HepG2 (cell line): ENCODE results near the gene DDX54. TPM values are rescaled to one million over a fixed set of nuclear protein-coding genes. Genes with fewer than 3 reads are reported as not detected.

Source experiments
- ATAC-seq: fragments of 200-7000 bp; cut with Tn5 transposase; 3 replicates; pipeline ENCODE4 v1.9.1; 2020; ENCODE audit warnings: mild to moderate bottlenecking, moderate library complexity
- BruUV-seq: library from RNA; stranded (reverse); fragments of 400-500 nt; replicated peaks from 2 replicates; lab custom pipeline; 2021; lab: Mats Ljungman, UMichigan
- CTCF ChIA-PET: fragments of 300-600 bp; formaldehyde crosslinking; extraction: SDS; loops from one replicate; lab custom pipeline; 2021; ENCODE audit warnings: low total read pairs, inconsistent platforms, low intra/inter-chr PET ratio; lab: Yijun Ruan, JAX
- POLR2A ChIA-PET: fragments of 350-600 bp; sonication (Branson Sonifier 250); formaldehyde crosslinking; loops from one replicate; lab custom pipeline; 2020; ENCODE audit warnings: antibody characterized with exemption, inconsistent platforms; lab: Yijun Ruan, JAX
- DNase-seq: peaks from one replicate; pipeline ENCODE4 v3.0.0-alpha.2; 2015; ENCODE audit warnings: low spot score
- FAIRE-seq: peaks from 3 replicates; lab custom pipeline; 2011; peaks lifted over from hg19 to GRCh38; lab: Jason Lieb, UNC
- H2AFZ ChIP-seq: one replicate; pipeline ENCODE4 v1.6.1; 2011; ENCODE audit warnings: low read length, inconsistent platforms
- H3K27ac ChIP-seq: fragments of 300-600 bp; 3 replicates; pipeline ENCODE4 v1.8.0; 2011; ENCODE audit warnings: mixed run types, mild to moderate bottlenecking, mixed read lengths, low read length, inconsistent platforms; ENCODE audit not compliant: insufficient read depth; ENCODE audit errors: extremely low read length
- H3K27me3 ChIP-seq, 2 experiments: fragments of 200-600 bp in 1 of 2; 2 replicates in 1 of 2; 3 replicates in 1 of 2; pipeline versions ENCODE4 v1.6.0 to v1.8.0; 2011; ENCODE audit warnings: low read length in 2 of 2, mild to moderate bottlenecking in 2 of 2, moderate library complexity in 2 of 2, inconsistent platforms in 1 of 2; ENCODE audit not compliant: insufficient read depth in 2 of 2, control insufficient read depth in 1 of 2
- H3K36me3 ChIP-seq, 2 experiments: fragments of 200-600 bp in 1 of 2; replicated peaks in 1 of 2; 2 replicates in 1 of 2; 3 replicates in 1 of 2; pipeline versions ENCODE4 v1.5.1 to v1.8.0; 2011; ENCODE audit warnings: low read length in 2 of 2, inconsistent platforms in 1 of 2; ENCODE audit not compliant: insufficient read depth in 2 of 2, control insufficient read depth in 1 of 2
- H3K4me1 ChIP-seq: 2 replicates; pipeline ENCODE4 v1.5.1; 2012; ENCODE audit warnings: low read length, inconsistent platforms; ENCODE audit not compliant: insufficient read depth
- H3K4me2 ChIP-seq: 2 replicates; pipeline ENCODE4 v1.6.0; 2011; ENCODE audit warnings: low read depth, low read length, inconsistent platforms
- H3K4me3 ChIP-seq, 3 experiments: fragments of 200-600 bp in 1 of 3; sonication (generic), shearing (Covaris generic) in 1 of 3; replicated peaks in 1 of 3; 2 replicates each; pipeline ENCODE4 v1.5.1; 2011 to 2016; ENCODE audit warnings: low read length in 3 of 3, inconsistent platforms in 2 of 3, low read depth in 2 of 3, mild to moderate bottlenecking in 2 of 3, control low read depth in 1 of 3, mixed read lengths in 1 of 3; ENCODE audit not compliant: insufficient read depth in 1 of 3
- H3K79me2 ChIP-seq: one replicate; pipeline ENCODE4 v1.6.1; 2011; ENCODE audit warnings: low read length, inconsistent platforms; ENCODE audit not compliant: insufficient read depth
- H3K9ac ChIP-seq: 2 replicates; pipeline ENCODE4 v1.6.0; 2011; ENCODE audit warnings: mild to moderate bottlenecking, low read depth, low read length, inconsistent platforms; ENCODE audit not compliant: insufficient read depth
- H3K9me3 ChIP-seq: 2 replicates; pipeline ENCODE4 v1.5.1; 2012; ENCODE audit warnings: mild to moderate bottlenecking, low read length
- H4K20me1 ChIP-seq: 2 replicates; pipeline ENCODE4 v1.6.0; 2011; ENCODE audit warnings: inconsistent platforms, mild to moderate bottlenecking, low read length, moderate library complexity; ENCODE audit not compliant: insufficient read depth
- CEBPB ChIP-seq: IDR thresholded peaks from 2 replicates; pipeline ENCODE4 v1.6.1; 2011; ENCODE audit warnings: low read depth, low read length, improper control_type of control experiment, borderline replicate concordance
- RARG ChIP-seq: sonication (generic); formaldehyde crosslinking; IDR thresholded peaks from 2 replicates; pipeline ENCODE4 v1.4.0; 2020; ENCODE audit warnings: low read depth, mild to moderate bottlenecking, missing genetic modification reagents
- RXRA ChIP-seq: sonication (generic); formaldehyde crosslinking; IDR thresholded peaks from 2 replicates; pipeline ENCODE4 v1.5.1; 2020; ENCODE audit warnings: missing genetic modification reagents
- SOX5 ChIP-seq: IDR thresholded peaks from 2 replicates; pipeline ENCODE4 v1.6.1; 2016; ENCODE audit warnings: borderline replicate concordance
- ZNF205 ChIP-seq: IDR thresholded peaks from 2 replicates; pipeline ENCODE4 v1.6.1; 2018; ENCODE audit warnings: missing biosample characterization, missing genetic modification reagents
- ZNF34 ChIP-seq: sonication (generic); formaldehyde crosslinking; IDR thresholded peaks from 2 replicates; pipeline ENCODE4 v1.4.0; 2020; ENCODE audit warnings: mild to moderate bottlenecking, missing genetic modification reagents, borderline replicate concordance
- ZNF513 ChIP-seq: sonication (generic); formaldehyde crosslinking; conservative IDR thresholded peaks from 2 replicates; pipeline ENCODE4 v1.5.0; 2020; ENCODE audit warnings: missing genetic modification reagents
- ZNF629 ChIP-seq: sonication (generic); formaldehyde crosslinking; conservative IDR thresholded peaks from 2 replicates; pipeline ENCODE4 v1.5.0; 2020; ENCODE audit warnings: missing genetic modification reagents
- WGBS: methylation state at CpG from one replicate; pipeline ENCODE4 v1.1.6; 2017; ENCODE audit warnings: low lambda C conversion rate; 5-methylcytosine and 5-hydroxymethylcytosine counted together
- in situ Hi-C: cut with HindIII; loops from 2 replicates; pipeline ENCODE4 v1.10.0; 2017; ENCODE audit warnings: low pct_unique_long_range_greater_than_20kb; ENCODE audit not compliant: extremely low pct_ligation_motif_present
- intact Hi-C: fragments of 100-400 bp; cut with micrococcal nuclease; formaldehyde crosslinking; loops from one replicate; pipeline ENCODE4 v1.10.0; 2022; ENCODE audit not compliant: unreplicated experiment
- polyA plus RNA-seq, 8 experiments: library from polyadenylated mRNA; depleted of rRNA in 3 of 8; stranded (reverse) in 7 of 8; unstranded in 1 of 8; fragments of >200 nt; fragmentation: Illumina TruSeq in 4 of 8; extraction: Trizol in 4 of 8; gene quantifications; 2 replicates each; pipeline versions ENCODE4 v1.2.1 to v1.2.3, GENCODE V29; 2011 to 2016; ENCODE audit warnings: low read depth in 4 of 8, missing spikeins in 1 of 8, mixed read lengths in 1 of 8; ENCODE audit not compliant: insufficient read depth in 1 of 8
- total RNA-seq, 5 experiments: library from RNA; depleted of rRNA; stranded (reverse); fragments of >200 nt; fragmentation: Illumina TruSeq; extraction: Trizol; gene quantifications; 2 replicates each; pipeline ENCODE4 v1.2.3, GENCODE V29; 2016; ENCODE audit warnings: low read depth in 1 of 5

The DDX54 gene
- total and polyA plus RNA-seq, 2 of the 13 experiments (the other 11 are each of a cell fraction or from before 2014, with no cell fraction given), result 59.7 to 61.1 TPM

GRCh38 chr12:113136990-113137511 is 48.2 kb downstream of the DDX54 start:
- WGBS, result 30% methylated on average over 6 of the region's 6 CpGs
- Histone ChIP-seq H3K9ac (no peak overlapping the region), H3K79me2 (no peaks in the 10 kb centered on the region), H3K4me2 (no peak overlapping the region), H3K36me3 (no peaks in the 10 kb centered on the region), H3K27me3 (peaks cover 1 to 2% of the 10 kb centered on the region in 2 experiments; a peak in 2 of 5 replicates), H3K4me3 (no peak overlapping the region), H3K4me1 (peaks cover 5% of the 10 kb centered on the region), H3K27ac (no peak overlapping the region), H4K20me1 (no peaks in the 10 kb centered on the region), H3K9me3 (no peaks in the 10 kb centered on the region), H2AFZ (no peak overlapping the region)
- in situ Hi-C loops (no loop called here), intact Hi-C loops (no loop called here)
- no TSS peak for BruUV-seq
- POLR2A ChIA-PET, result no interaction called here
- DNase-seq (no peak), FAIRE-seq (no peak), ATAC-seq (no peak)
- TF ChIP-seq RARG (CRISPR knock-in tag), result no peak
- TF ChIP-seq ZNF629 (CRISPR knock-in tag), result peak; percentile 49
- peak; percentile 32; the same call in 1 of the 2 replicates for TF ChIP-seq CEBPB
- CTCF ChIA-PET, result no interaction called here

- BruUV-seq, result no TSS peak
- H3K9me3 ChIP-seq, result no peaks in the 10 kb centered on the region
- no peak overlapping the region for H3K9ac ChIP-seq
- H3K4me1 ChIP-seq, result no peaks in the 10 kb centered on the region
- no peaks in the 10 kb centered on the region for H3K36me3 ChIP-seq
- ChIA-PET CTCF (no interaction called here), POLR2A (no interaction called here)
- TF ChIP-seq RXRA (CRISPR knock-in tag) (no peak), ZNF205 (CRISPR knock-in tag) (no peak), SOX5 (CRISPR knock-in tag) (no peak), ZNF513 (CRISPR knock-in tag) (no peak), ZNF34 (no peak)
- H3K27ac ChIP-seq, result no peak overlapping the region
- no peak overlapping the region for H3K4me3 ChIP-seq
- WGBS, result 25% methylated on average over 21 of the region's 21 CpGs
- intact Hi-C loops (no loop called here), in situ Hi-C loops (no loop called here)
- 0 out of 2 replicates have a peak overlapping the region, but pooled peaks have one; percentile 12 for H3K4me2 ChIP-seq
- H3K27me3 ChIP-seq, result peaks cover 0 to 1% of the 10 kb centered on the region in 2 experiments; a peak in 1 of 5 replicates
- FAIRE-seq, result no peak
- ATAC-seq, result no peak
- H3K79me2 ChIP-seq, result no peaks in the 10 kb centered on the region
- no peak for DNase-seq
- H4K20me1 ChIP-seq, result no peaks in the 10 kb centered on the region
- no peak overlapping the region for H2AFZ ChIP-seq
Observed at GRCh38 chr12:113136128-113136989, 48.9 kb downstream of the DDX54 start.
